Loucy (cell line): ENCODE measurements around the gene MCOLN1.

Source experiments
- H2AFZ ChIP-seq: fragments of 200-600 bp; sonication (generic); 2 replicates; pipeline ENCODE4 v1.6.0; 2016; ENCODE audit warnings: antibody characterized with exemption, mild to moderate bottlenecking, low read length, moderate library complexity
- H3F3A ChIP-seq: fragments of 200-600 bp; 2 replicates; pipeline ENCODE4 v1.6.0; 2016; ENCODE audit warnings: antibody characterized with exemption, low read depth, mild to moderate bottlenecking
- H3K27me3 ChIP-seq: fragments of 200-600 bp; sonication (generic); 2 replicates; pipeline ENCODE4 v1.6.1; 2014; ENCODE audit warnings: low read length, mild to moderate bottlenecking; ENCODE audit not compliant: insufficient read depth, poor library complexity, severe bottlenecking
- H3K36me3 ChIP-seq: fragments of 200-600 bp; sonication (generic); 2 replicates; pipeline ENCODE4 v1.6.1; 2016; ENCODE audit warnings: low read length; ENCODE audit not compliant: insufficient read depth
- H3K4me1 ChIP-seq: fragments of 200-600 bp; sonication (generic); 2 replicates; pipeline ENCODE4 v1.5.1; 2014; ENCODE audit warnings: low read length, mild to moderate bottlenecking; ENCODE audit not compliant: insufficient read depth, poor library complexity, severe bottlenecking
- H3K4me2 ChIP-seq: fragments of 200-600 bp; sonication (generic); 2 replicates; pipeline ENCODE4 v1.6.0; 2014; ENCODE audit warnings: antibody characterized with exemption, low read length, low read depth, mild to moderate bottlenecking; ENCODE audit not compliant: poor library complexity, severe bottlenecking
- H3K4me3 ChIP-seq: fragments of 200-600 bp; sonication (generic); 2 replicates; pipeline ENCODE4 v1.5.1; 2014; ENCODE audit warnings: low read length, mild to moderate bottlenecking, mixed read lengths; ENCODE audit not compliant: poor library complexity, severe bottlenecking
- H3K79me2 ChIP-seq: fragments of 200-600 bp; sonication (generic); 2 replicates; pipeline ENCODE4 v1.6.1; 2014; ENCODE audit warnings: low read length; ENCODE audit not compliant: insufficient read depth
- H3K9ac ChIP-seq: fragments of 200-600 bp; sonication (generic); 2 replicates; pipeline ENCODE4 v1.6.0; 2014; ENCODE audit warnings: mild to moderate bottlenecking, low read depth, low read length, moderate library complexity; ENCODE audit not compliant: poor library complexity, severe bottlenecking
- H3K9me2 ChIP-seq: fragments of 200-600 bp; sonication (generic); replicated peaks from 2 replicates; pipeline ENCODE4 v1.6.1; 2016; ENCODE audit warnings: low read depth, low read length, mixed read lengths
- H3K9me3 ChIP-seq: fragments of 200-600 bp; sonication (generic); 2 replicates; pipeline ENCODE4 v1.6.1; 2014; ENCODE audit warnings: mild to moderate bottlenecking, antibody characterized with exemption, low read length, low read depth; ENCODE audit not compliant: insufficient read depth
- H4K20me1 ChIP-seq: fragments of 200-600 bp; sonication (generic); 2 replicates; pipeline ENCODE4 v1.6.0; 2014; ENCODE audit warnings: antibody characterized with exemption, low read length, mild to moderate bottlenecking; ENCODE audit not compliant: insufficient read depth, poor library complexity, severe bottlenecking
- CTCF ChIP-seq: fragments of 200-600 bp; sonication (generic); conservative IDR thresholded peaks from 2 replicates; pipeline ENCODE4 v1.5.1; 2014; ENCODE audit warnings: mild to moderate bottlenecking, antibody characterized with exemption, low read length
- EZH2phosphoT487 ChIP-seq: fragments of 200-600 bp; IDR thresholded peaks from 2 replicates; pipeline ENCODE4 v1.6.1; 2018; ENCODE audit warnings: antibody characterized with exemption, mild to moderate bottlenecking, moderate library complexity, borderline replicate concordance

MCOLN1 gene

GRCh38 chr19:7524523-7524922 is 2.1 kb downstream of the MCOLN1 start:
- Histone ChIP-seq H3K4me2 (no peak overlapping the region), H4K20me1 (no peaks in the 10 kb centered on the region), H3K36me3 (no peaks in the 10 kb centered on the region), H3K79me2 (no peaks in the 10 kb centered on the region), H3K27me3 (no peaks in the 10 kb centered on the region), H3K9ac (no peak overlapping the region), H3K9me3 (no peaks in the 10 kb centered on the region), H3K4me3 (no peak overlapping the region), H3K4me1 (peaks cover 10% of the 10 kb centered on the region), H2AFZ (no peak overlapping the region), H3F3A (no peaks in the 10 kb centered on the region), H3K9me2 (no peaks in the 10 kb centered on the region)
- TF ChIP-seq EZH2phosphoT487 (no peak), CTCF (no peak)

- no peak overlapping the region for H3K9ac ChIP-seq
Observed at GRCh38 chr19:7524992-7525739, 2.7 kb downstream of the MCOLN1 start.

GRCh38 chr19:7526059-7526929 is 3.9 kb downstream of the MCOLN1 start:
- H3F3A ChIP-seq, result no peaks in the 10 kb centered on the region
- TF ChIP-seq CTCF (no peak), EZH2phosphoT487 (no peak)
- no peaks in the 10 kb centered on the region for H3K79me2 ChIP-seq
- H3K9me2 ChIP-seq, result no peaks in the 10 kb centered on the region
- no peaks in the 10 kb centered on the region for H3K9me3 ChIP-seq
- no peak overlapping the region for H2AFZ ChIP-seq
- no peak overlapping the region for H3K9ac ChIP-seq
- H3K4me2 ChIP-seq, result no peak overlapping the region
- H3K27me3 ChIP-seq, result no peaks in the 10 kb centered on the region
- H3K36me3 ChIP-seq, result no peaks in the 10 kb centered on the region
- no peak overlapping the region for H3K4me3 ChIP-seq
- H4K20me1 ChIP-seq, result no peaks in the 10 kb centered on the region
- H3K4me1 ChIP-seq, result peaks cover 10% of the 10 kb centered on the region

More at GRCh38 chr19:7524992-7525739, 2.7 kb downstream of the MCOLN1 start:
- Histone ChIP-seq H3K79me2 (no peaks in the 10 kb centered on the region), H3K4me3 (no peak overlapping the region), H3K9me2 (no peaks in the 10 kb centered on the region), H3K27me3 (no peaks in the 10 kb centered on the region), H3K36me3 (no peaks in the 10 kb centered on the region), H3K4me1 (peaks cover 10% of the 10 kb centered on the region), H3F3A (no peaks in the 10 kb centered on the region), H2AFZ (no peak overlapping the region), H4K20me1 (no peaks in the 10 kb centered on the region), H3K9me3 (no peaks in the 10 kb centered on the region), H3K4me2 (no peak overlapping the region)
- TF ChIP-seq EZH2phosphoT487, result no peak
- TF ChIP-seq CTCF, result no peak
